Heart right ventricle (tissue), 16 donors: ENCODE data around the gene DUSP22. TPM values are rescaled to one million over a fixed set of nuclear protein-coding genes. Genes with fewer than 3 reads are reported as not detected.
A peak's percentile ranks its signal among the peaks of the same experiment; 100 is the strongest.

ENCODE experiments used
- ATAC-seq, 8 donors: fragments of 200-7000 bp; cut with Tn5 transposase; one replicate each; pipeline ENCODE4 v1.9.1; 2020; ENCODE audit warnings: mild to moderate bottlenecking in 8 of 8, moderate library complexity in 8 of 8, moderate number of reproducible peaks in 1 of 8
- DNase-seq, 2 donors: peaks; one replicate each; pipeline ENCODE4 v3.0.0-alpha.2; 2020
- H3K27ac ChIP-seq, 10 donors: fragments of 200-600 bp; sonication (generic) in 2 of 10; one replicate each; pipeline versions ENCODE4 v1.5.0 to v1.8.0; 2020 to 2022; ENCODE audit warnings: mild to moderate bottlenecking in 3 of 10
- H3K27me3 ChIP-seq, 7 donors: fragments of 200-600 bp; one replicate each; pipeline ENCODE4 v1.8.0; 2021 to 2022; ENCODE audit warnings: mild to moderate bottlenecking in 2 of 7
- H3K36me3 ChIP-seq, 9 donors: fragments of 200-600 bp; sonication (generic) in 1 of 9; one replicate each; pipeline versions ENCODE4 v1.5.0 to v1.8.0; 2020 to 2022; ENCODE audit warnings: mild to moderate bottlenecking in 2 of 9
- H3K4me1 ChIP-seq, 9 donors: fragments of 200-600 bp; sonication (generic) in 1 of 9; one replicate each; pipeline versions ENCODE4 v1.5.0 to v1.8.0; 2020 to 2022; ENCODE audit warnings: mild to moderate bottlenecking in 4 of 9
- H3K4me3 ChIP-seq, 10 donors: fragments of 200-600 bp; sonication (generic) in 2 of 10; one replicate each; pipeline versions ENCODE4 v1.5.0 to v1.8.0; 2020 to 2022; ENCODE audit warnings: mild to moderate bottlenecking in 7 of 10, moderate library complexity in 2 of 10
- H3K9me3 ChIP-seq, 11 donors: fragments of 200-600 bp in 10 of 11; sonication (generic) in 2 of 11; one replicate each; pipeline versions ENCODE4 v1.5.0 to v1.8.0; 2013 to 2022; ENCODE audit warnings: mild to moderate bottlenecking in 2 of 11, control low read depth in 1 of 11, moderate library complexity in 1 of 11
- WGBS, 2 donors: extraction: QIAGEN DNeasy Blood & Tissue Kit; methylation state at CpG; one replicate each; pipeline ENCODE4 v1.1.7; 2013; ENCODE audit warnings: inconsistent platforms in 1 of 2; 5-methylcytosine and 5-hydroxymethylcytosine counted together
- intact Hi-C, 10 donors: fragments of 100-400 bp; cut with DNase I; formaldehyde crosslinking; loops; one replicate each; pipeline versions ENCODE4 v1.11.1 to v1.14.2; 2022
- polyA plus RNA-seq, 2 donors: library from polyadenylated mRNA; stranded (reverse); fragments of 200-250 nt; gene quantifications; one replicate each; pipeline ENCODE4 v1.2.3, GENCODE V29; 2013
- total RNA-seq, 10 donors: library from RNA; stranded (reverse); fragmentation: NEBNext Ultra II Directional in 3 of 10; extraction: Animal tissue kit (Norgen Biotek cat#: 25700) in 3 of 10; gene quantifications; one replicate each; pipeline versions ENCODE4 v1.2.1 to v1.2.4, GENCODE V29; 2021 to 2023
- TF ChIP-seq, protein P1 (sequence below), 9 donors: fragments of 200-600 bp; sonication (generic) in 2 of 9; IDR thresholded peaks; one replicate each; pipeline versions ENCODE4 v1.5.0 to v1.8.0; 2021 to 2022; ENCODE audit warnings: antibody characterized with exemption in 9 of 9, mild to moderate bottlenecking in 5 of 9, moderate library complexity in 1 of 9
- donor health status: Arrhythmogenic right ventricular cardiomyopathy.
- donor health status: ischemic (EF 13 %, LVEDD 7.1; RV severe dilation, severe dysfunction).
- donor health status: healthy with polysubstance abuse.
- donor health status: DM: no; HTN: yes; CAD: no.
- donor health status: DM: no; HTN: no; CAD: no.
- donor health status: ischemic (EF 25% LVEDD 6.9; RV normal size, moderate dysfunction).
- donor health status: ischemic (EF 25% LVEDD 5.7; RV mildly dilated, moderate dysfunction).
- donor health status: healthy.
- donor health status: DM: yes; HTN: yes; CAD: no.
- donor health status: Ischemic cardiomyopathy.
- donor health status: ischemic (EF 35%, LVEDD 5.7; RV mildly dilated, moderate dysfunction).
- donor health status: nonischemic (EF 11% LVEDD 7.7; RV severe dilation, severe dysfunction).
- donor health status: DM: yes; HTN: yes; CAD: no.
- donor health status: PGD.
- donor health status: ischemic (EF 29% LVEDD 5.4; RV normal size, mild dysfunction).
- donor health status: nonischemic (EF 23%, LVEDD 6.1; RV moderate dilation, normal function).

Gene DUSP22
- total and polyA plus RNA-seq, 12 donors: 32.0 to 70.4 (median 51.9) TPM

DNA sequence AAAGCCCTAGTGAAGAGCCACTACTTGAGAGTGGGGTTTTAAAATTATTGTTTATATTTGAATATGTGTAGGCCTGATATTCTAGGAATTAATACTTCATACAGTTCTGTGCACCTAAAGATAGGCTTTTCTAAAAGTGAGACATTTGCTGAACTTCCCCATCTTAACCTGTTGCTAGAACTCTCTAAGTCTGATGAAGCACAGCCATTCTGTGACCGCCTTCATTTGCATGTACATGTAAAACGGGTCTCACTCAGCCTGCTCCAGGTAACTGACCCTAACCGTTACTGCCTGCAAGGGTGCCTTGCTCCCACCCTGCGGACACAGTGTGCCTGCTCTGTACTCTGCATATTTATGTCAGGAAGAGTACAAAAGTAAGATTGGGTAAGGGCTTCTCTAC lies 54.9 kb downstream of the DUSP22 start:
- Histone ChIP-seq H3K27ac (no peak overlapping the region), H3K9me3 (no peaks in the 10 kb centered on the region), H3K4me1 (peaks cover 0 to 33% (median 14%) of the 10 kb centered on the region in 9 donors), H3K36me3 (peaks cover 0 to 65% (median 9%) of the 10 kb centered on the region in 9 donors), H3K4me3 (no peak overlapping the region), H3K27me3 (no peaks in the 10 kb centered on the region)
- TF ChIP-seq, protein P1, sequence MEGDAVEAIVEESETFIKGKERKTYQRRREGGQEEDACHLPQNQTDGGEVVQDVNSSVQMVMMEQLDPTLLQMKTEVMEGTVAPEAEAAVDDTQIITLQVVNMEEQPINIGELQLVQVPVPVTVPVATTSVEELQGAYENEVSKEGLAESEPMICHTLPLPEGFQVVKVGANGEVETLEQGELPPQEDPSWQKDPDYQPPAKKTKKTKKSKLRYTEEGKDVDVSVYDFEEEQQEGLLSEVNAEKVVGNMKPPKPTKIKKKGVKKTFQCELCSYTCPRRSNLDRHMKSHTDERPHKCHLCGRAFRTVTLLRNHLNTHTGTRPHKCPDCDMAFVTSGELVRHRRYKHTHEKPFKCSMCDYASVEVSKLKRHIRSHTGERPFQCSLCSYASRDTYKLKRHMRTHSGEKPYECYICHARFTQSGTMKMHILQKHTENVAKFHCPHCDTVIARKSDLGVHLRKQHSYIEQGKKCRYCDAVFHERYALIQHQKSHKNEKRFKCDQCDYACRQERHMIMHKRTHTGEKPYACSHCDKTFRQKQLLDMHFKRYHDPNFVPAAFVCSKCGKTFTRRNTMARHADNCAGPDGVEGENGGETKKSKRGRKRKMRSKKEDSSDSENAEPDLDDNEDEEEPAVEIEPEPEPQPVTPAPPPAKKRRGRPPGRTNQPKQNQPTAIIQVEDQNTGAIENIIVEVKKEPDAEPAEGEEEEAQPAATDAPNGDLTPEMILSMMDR (IDR thresholded peaks at IDR 0.05): no peak
- DNase-seq: no peak
- intact Hi-C loops: no loop called here
- no peak for ATAC-seq
- 83 to 92% methylated on average over 4 of the region's 4 CpGs for WGBS, 2 donors

DNA sequence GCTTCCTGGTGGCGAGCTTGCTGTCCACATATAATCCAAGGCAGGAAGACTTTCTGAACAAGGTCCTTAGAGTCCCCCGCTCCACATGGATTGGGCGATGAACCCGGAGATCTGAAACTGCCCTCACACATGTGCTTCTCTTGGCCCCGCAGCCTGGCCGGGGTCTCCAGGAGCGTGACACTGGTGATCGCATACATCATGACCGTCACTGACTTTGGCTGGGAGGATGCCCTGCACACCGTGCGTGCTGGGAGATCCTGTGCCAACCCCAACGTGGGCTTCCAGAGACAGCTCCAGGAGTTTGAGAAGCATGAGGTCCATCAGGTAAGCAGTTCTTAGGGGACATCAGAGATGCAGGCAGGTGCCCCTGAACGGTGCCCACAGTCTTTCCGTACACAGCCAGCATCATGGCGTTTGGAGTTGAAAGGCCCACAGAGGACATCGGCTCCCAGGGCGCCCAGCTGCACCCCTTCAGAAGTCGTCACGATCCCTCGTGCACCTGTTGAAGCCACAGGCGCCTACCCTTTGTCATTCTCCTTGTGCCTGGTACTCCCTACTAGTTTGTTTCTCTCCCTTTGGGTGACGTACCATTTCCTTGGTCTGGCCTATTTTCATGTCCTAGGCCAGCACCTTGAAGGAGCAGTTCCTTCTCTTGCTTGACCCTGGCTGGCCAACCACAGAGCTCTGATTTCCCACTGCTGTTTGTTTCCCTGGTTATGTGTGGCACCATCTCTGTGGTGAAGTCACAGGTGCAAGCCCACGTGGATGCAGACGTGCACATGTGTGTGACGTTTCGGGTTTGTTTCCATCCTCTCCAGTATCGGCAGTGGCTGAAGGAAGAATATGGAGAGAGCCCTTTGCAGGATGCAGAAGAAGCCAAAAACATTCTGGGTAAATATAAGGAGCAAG lies 55.9 kb downstream of the DUSP22 start:
- peaks cover 0 to 75% (median 9%) of the 10 kb centered on the region in 9 donors for H3K36me3 ChIP-seq
- peak in 1 of 2 donors; percentile 7 for DNase-seq

DNA sequence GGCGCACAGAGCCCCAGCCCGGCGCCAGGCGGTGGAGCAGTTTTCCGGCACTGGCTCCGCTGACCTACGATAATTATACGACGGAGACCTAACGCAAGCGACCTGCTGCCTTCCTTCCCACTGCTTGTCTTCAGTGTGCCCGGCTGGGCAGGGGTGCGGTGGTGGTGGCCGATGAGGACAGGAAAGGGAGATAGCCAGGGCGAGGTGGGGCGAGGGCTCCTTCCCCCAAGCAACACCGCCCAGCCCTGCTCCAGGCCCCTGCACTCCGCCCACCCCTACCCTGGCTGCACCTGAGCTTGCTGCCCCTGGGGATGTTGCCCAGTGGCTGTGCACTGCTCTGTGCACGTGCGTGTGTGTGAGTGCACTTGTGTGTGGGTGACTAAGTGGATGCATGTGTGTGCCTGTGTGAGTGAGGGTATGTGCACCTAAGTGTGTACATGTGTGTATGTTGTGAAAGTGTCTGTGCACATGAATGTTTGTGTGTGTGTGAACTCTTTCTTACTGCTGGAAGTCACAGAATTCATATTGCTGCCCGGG lies 56.6 kb downstream of the DUSP22 start:
- Histone ChIP-seq H3K4me3 (no peak overlapping the region), H3K9me3 (no peaks in the 10 kb centered on the region), H3K27me3 (no peaks in the 10 kb centered on the region), H3K27ac (no peak overlapping the region), H3K36me3 (peaks cover 0 to 75% (median 9%) of the 10 kb centered on the region in 9 donors), H3K4me1 (peaks cover 0 to 16% (median 0%) of the 10 kb centered on the region in 9 donors)
- intact Hi-C loops: no loop called here
- 87 to 91% methylated on average over 21 of the region's 21 CpGs for WGBS, 2 donors
- ATAC-seq: no peak
- TF ChIP-seq, protein P1 (IDR thresholded peaks at IDR 0.05): no peak
- DNase-seq: peak in 1 of 2 donors; percentile 11

More for the DNA sequence above, 55.9 kb downstream of the DUSP22 start:
- H3K9me3 ChIP-seq: no peaks in the 10 kb centered on the region
- H3K4me1 ChIP-seq: peaks cover 0 to 23% (median 4%) of the 10 kb centered on the region in 9 donors
- TF ChIP-seq, protein P1 (IDR thresholded peaks at IDR 0.05): no peak
- H3K4me3 ChIP-seq: no peak overlapping the region
- WGBS, 2 donors: 92 to 95% methylated on average over 27 of the region's 27 CpGs
- H3K27ac ChIP-seq: no peak overlapping the region
- ATAC-seq: no peak
- intact Hi-C loops: no loop called here
- no peaks in the 10 kb centered on the region for H3K27me3 ChIP-seq

DNA sequence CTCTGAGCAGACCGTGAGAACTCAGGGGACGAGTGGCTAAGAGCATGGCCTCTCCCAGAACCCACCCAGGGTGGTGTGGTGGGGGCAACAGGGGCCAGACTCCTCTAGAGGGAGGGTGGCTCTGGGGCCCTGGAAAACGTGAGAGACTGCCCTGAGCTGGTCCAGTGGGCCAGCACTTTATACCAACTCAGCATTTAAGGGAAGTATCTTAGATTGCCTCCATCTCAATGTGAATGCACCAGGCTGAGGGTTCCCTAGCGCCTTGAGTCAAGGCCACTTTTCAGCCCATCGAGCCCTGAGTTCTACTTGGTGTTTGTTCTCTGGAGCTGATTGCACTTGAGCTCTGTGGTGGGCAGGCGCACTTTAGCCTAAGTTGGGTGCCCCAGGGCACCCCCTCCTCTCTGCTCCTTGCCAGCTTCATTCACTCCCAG lies 57.2 kb downstream of the DUSP22 start:
- Histone ChIP-seq H3K4me1 (peaks cover 0 to 10% (median 0%) of the 10 kb centered on the region in 9 donors), H3K36me3 (peaks cover 0 to 75% (median 9%) of the 10 kb centered on the region in 9 donors), H3K27ac (no peak overlapping the region), H3K27me3 (no peaks in the 10 kb centered on the region), H3K9me3 (no peaks in the 10 kb centered on the region), H3K4me3 (no peak overlapping the region)
- no peak for ATAC-seq
- 79 to 89% methylated on average over 6 of the region's 6 CpGs for WGBS, 2 donors
- intact Hi-C loops: no loop called here
- TF ChIP-seq, protein P1 (IDR thresholded peaks at IDR 0.05): no peak
- peak in 1 of 2 donors; percentile 3 for DNase-seq
